IMR-90 (cell line): ENCODE measurements around the gene CARMIL1.

ENCODE experiments used
- CEBPB ChIP-seq: IDR thresholded peaks from 2 replicates; pipeline ENCODE4 v1.6.1; 2012; ENCODE audit warnings: low read depth, low read length, improper control_type of control experiment
- FOS ChIP-seq: fragments of 150-350 bp; IDR thresholded peaks from 2 replicates; pipeline ENCODE4 v1.6.1; 2016; ENCODE audit warnings: low read depth, low read length
- MAFK ChIP-seq: IDR thresholded peaks from 2 replicates; pipeline ENCODE4 v1.6.1; 2012; ENCODE audit warnings: low read depth, low read length, improper control_type of control experiment
- NFE2L2 ChIP-seq: fragments of 150-350 bp; IDR thresholded peaks from 2 replicates; pipeline ENCODE4 v1.6.1; 2016; ENCODE audit warnings: low read depth, mild to moderate bottlenecking, low read length
- POLR2A ChIP-seq: IDR thresholded peaks from 2 replicates; pipeline ENCODE4 v1.6.1; 2012; ENCODE audit warnings: mild to moderate bottlenecking, low read depth, low read length
- RCOR1 ChIP-seq: IDR thresholded peaks from 2 replicates; pipeline ENCODE4 v1.6.1; 2012; ENCODE audit warnings: mild to moderate bottlenecking, low read length, improper control_type of control experiment; ENCODE audit not compliant: insufficient replicate concordance
- TF ChIP-seq, protein P1 (sequence below): conservative IDR thresholded peaks from 2 replicates; pipeline ENCODE4 v1.5.1; 2012; ENCODE audit warnings: mild to moderate bottlenecking, low read depth, low read length, improper control_type of control experiment

DNA sequence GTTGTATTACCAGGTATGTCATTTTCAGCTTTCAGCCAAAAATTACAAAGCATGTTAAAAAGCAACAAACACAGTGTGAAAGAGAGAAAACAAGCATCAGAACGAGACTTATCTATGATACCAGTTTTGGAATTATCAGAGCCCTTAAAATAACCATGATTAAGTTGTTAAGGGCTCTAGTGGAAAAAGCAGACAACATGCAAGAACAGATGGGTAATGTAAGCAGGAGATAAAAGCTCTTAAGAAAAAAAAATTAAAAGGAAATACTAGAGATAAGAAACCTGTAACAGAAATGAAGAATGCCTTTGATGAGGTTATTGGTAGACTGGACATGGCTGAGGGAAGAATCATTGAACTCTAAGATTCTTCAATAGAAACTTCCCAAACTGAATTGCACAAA is 245.4 kb downstream of the CARMIL1 start:
- TF ChIP-seq RCOR1 (no peak), POLR2A (no peak), CEBPB (no peak), NFE2L2 (no peak), FOS (no peak), MAFK (no peak)
- TF ChIP-seq, protein P1, sequence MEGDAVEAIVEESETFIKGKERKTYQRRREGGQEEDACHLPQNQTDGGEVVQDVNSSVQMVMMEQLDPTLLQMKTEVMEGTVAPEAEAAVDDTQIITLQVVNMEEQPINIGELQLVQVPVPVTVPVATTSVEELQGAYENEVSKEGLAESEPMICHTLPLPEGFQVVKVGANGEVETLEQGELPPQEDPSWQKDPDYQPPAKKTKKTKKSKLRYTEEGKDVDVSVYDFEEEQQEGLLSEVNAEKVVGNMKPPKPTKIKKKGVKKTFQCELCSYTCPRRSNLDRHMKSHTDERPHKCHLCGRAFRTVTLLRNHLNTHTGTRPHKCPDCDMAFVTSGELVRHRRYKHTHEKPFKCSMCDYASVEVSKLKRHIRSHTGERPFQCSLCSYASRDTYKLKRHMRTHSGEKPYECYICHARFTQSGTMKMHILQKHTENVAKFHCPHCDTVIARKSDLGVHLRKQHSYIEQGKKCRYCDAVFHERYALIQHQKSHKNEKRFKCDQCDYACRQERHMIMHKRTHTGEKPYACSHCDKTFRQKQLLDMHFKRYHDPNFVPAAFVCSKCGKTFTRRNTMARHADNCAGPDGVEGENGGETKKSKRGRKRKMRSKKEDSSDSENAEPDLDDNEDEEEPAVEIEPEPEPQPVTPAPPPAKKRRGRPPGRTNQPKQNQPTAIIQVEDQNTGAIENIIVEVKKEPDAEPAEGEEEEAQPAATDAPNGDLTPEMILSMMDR: no peak
